ENCODE measurements around the gene MMAB.

MMAB gene

DNA sequence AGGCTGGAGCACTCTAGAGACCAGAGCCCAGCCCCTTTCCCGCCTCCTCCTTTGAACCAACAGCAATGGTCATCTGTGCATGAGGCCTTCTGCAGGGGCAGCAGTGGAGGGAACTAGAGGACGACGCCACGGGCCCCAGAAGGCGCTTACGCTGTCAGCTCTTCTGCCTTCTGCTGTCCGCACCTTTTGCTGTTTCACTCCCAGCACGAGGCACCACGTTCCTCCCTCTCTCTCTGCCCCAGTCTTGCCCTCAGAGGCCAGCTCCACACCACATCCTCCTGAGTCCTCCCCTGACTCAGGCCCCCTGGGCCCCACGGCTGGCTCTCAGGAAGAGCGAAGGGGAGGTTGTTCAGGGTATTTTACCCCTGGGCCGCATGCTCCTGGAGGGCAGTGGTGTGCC, 15.5 kb downstream of the MMAB start:
- DNase-seq = no peak

DNA sequence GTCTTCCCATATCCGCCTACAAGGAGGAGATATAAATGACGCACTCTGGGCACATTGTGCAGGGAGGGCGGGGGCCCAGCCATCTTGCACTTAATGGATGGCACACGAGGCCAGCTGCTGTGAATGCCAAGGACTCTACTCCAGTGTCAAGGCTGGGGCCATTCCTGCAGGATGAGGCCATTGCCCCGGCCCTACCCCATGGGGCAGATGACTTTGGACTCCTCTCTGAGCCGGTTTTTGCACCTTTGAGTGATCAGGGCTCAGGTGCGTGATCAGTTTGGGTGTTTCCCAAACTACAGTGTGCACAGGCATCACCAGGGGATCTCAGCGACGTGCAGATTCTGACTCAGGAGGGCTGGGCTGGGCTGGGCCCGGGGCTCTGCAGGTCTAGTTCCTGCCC, 16.1 kb downstream of the MMAB start:
- DNase-seq = no peak

DNA sequence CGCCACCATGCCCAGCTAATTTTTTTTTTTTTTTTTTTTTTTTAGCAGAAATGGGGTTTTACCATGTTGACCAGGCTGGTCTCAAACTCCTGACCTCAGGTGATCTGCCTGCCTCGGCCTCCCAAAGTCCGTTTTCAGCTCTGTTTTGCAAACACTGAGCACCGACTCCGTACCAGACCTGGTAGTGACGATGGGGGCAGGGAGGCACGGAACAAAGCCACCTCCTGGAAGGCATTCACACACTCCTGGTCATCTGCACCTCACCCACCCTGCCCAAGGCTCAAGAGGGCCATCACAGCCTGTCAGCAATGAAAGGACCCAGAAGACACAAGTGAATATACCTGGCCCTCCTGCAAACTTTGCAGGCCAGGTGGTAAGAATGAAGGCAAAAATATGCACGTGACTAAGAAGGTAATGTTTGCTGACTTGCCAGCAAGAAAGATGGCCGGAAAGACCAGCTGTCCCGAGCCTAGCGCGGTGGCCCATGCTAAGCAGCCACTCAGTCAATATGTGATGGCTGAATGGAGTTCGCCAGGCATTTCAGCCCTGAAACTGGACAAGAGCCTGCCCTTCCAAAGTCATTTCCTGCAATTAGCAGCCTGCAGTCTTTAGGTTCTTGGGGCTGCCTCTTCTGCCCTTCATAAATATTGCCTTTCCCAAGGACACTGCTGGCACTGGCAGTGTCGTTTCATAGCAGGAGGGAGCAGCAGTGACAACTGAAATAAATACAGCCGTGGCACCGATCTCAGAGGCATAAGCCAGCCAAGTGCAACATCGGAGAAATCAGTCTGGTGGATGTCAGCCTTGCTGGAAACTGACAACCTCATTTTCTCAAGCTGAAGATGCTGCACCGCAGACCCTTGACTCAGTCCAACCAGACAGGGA, 17.6 kb downstream of the MMAB start:
- DNase-seq = peak; percentile 56

DNA sequence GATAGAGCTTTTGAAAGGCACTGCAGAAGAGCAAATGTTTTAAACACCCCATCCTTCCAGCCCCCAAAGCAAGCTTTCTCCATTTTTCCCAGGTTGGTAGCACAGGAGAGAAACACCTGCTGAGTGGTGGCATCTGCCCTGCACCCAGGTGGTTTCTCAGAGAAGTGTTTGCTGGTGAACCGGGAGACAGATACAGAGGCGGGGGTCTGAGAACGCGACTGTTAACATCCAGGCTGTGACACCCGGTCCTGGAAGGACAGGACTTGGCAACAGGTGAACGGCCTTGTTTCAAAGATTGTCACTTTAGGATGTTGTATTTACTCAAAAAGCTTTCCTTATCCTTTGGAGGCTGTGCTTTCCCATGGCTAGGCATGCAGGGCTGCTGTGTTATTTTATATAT, 18.5 kb downstream of the MMAB start:
- no peak for DNase-seq

DNA sequence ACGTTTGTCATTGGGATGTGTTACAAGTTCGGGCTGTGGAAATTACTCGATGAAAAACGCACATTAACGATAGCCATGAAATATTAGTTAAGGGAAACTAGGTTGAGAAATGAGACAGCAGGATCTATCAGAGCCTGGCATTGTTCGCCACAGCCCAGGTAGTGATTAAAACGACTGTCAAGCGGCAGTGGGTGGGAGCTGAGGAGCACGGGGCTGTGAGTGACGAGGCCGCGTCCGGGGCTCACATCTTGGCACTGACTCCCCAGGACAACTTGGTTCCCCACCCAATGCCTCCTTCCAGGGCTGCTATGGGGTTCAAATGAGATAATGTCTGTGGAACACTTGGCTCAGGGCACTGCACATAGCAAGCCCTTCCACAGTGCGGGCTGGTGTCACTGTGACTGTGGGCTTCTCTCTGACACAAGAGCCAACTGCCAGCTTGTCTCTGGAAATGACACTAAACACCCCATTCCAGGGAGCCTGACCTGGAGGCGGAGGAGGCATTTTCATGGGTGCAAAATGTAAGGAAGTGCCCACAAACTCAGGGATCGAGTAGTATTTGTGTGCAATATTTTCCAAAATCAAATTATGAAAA, 19.3 kb downstream of the MMAB start:
- no peak for DNase-seq

DNA sequence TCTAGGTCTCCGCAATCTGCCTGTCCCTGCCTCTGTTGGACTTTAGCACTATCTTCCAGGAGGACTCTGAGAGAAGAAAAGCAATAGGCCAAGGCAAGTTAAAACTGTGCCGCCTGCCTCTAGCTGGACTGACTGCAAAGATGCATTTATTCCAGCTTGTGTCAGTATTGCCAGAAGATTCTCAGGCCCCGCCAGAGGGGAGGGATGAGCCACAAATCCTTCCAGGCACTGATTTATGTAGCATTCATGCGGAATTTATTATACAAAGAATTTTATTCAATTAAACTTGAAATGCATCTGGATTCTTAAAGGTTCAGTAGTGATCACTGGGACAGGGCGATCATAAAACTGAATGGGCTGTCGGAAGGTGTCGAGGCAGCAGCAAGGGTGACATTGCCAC, 19.8 kb downstream of the MMAB start:
- DNase-seq = no peak

DNA sequence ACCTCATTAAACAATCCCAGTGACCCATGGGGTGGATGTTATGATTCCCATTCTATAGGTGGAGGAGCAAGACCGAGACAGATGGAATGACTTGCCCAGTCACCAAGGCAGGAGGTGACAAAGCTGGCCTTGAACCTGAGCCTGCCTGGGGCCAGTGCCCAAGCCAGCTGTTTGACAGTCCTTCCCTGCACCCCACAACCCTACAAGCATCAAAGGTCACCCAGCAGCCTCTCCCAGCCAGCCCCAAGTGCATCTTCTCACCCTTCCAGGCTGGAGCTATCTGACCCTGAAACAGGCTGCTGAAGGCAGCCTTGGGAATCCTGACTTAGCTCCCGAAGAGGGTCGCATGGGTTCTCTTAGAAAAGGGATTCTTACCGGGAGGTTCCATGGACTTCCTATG, 20.3 kb downstream of the MMAB start:
- DNase-seq = no peak

DNA sequence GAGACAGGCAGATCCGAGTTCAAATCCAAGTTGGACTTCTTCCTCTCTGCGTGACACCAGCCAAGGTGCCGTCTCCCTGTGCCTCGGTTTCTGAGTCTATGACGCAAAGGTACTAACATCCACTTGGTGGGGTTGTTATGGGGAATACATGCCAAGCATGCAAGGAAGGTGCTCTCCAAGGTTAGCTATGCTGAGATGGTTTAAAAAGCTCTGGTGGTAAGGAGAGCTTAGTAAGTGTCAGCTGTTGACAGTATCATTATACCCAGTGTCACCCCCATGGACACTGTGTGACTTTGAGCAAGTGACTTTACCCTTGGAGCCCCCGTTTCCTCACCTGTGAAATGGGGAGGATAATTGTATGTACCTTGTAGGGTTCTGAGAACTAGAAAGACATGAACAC, 22.2 kb downstream of the MMAB start:
- DNase-seq = no peak

DNA sequence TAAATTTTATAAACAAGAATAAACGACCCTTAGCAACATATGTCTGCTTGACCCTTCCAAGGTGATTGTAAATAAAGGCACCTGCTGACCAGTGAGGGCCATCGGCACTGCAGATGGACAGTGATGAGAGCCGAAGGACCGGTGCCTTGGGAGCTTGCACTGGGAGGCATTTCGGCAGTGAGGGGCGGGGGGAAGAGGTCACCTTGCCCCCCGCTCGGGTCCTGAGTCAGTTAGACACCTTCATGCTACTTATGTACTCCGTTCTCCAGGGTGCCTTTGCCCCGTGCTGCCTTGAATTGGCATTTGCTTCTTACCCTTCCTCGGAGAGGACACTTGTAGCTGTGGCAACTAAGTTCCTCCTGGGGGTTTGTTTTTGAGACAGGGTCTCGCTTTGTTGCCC, 23.0 kb downstream of the MMAB start:
- no peak for DNase-seq

DNA sequence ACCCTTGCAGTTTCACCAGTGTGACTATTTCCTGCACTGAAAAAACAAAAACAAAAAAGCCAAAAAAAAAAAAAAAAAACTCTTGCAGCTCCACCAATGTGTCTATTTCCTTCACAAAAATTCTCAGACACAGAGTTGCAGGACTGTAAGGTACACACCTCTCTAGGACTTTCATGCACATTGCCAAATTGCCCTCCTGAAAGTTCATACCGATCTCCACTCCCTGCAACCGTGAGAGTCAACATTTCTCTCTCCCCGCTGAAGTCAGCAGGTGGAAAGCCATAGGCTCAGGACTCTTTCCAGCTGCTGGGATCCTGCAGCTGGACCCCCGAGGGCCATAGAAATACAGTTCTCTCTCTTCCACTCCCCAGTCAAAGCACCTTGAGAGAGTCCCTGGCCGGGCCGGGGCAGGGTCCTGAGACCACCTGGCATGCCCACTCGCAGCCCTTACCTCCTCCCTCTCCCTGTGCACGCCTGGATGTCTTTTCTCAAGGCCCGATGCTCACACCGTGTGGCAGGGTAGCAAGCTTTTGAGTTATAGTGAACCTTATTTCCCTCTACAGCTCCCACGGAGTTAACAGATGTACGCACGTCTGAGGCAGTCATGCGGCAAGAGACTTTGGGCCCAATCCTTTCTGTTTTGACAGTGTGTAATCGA, 23.6 kb downstream of the MMAB start:
- DNase-seq = no peak

DNA sequence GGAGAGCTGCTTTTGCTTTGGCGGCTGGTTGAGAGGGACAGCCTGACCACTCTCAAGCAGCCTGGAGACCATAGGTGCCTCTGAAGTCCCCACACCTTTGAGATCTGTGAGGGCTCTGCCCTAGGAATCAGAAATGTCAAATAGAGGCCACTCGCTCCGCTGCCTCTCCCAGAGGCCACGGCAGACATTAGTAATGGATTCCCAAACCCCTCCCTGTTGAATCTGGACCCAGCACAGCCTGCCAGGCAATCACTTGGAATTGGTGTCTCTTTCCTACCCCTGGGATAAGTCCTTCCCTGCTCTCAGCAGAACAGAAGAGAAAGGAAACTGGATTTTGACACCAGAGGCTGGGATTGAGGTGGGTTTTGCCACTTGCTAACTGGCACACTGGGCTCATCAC, 25.0 kb downstream of the MMAB start:
- no peak for DNase-seq

DNA sequence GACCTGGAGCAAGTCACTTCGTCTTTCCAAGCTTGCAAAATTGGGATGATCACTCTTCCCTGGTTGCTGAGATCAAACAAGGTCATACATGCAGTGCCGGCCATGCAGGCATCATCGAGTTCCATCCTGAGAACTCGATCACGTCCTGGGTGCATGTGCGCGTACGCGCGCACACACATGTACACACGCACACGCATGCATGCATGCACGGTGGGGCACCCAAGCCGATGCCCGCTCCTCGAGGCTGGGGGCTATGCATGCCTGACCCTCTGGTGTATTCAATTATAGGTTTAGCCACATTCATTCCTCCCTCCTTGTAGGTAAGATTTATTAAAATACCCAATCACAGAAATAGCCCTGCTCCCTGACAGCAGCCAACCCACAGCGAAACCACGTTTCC, 26.0 kb downstream of the MMAB start:
- DNase-seq = no peak

DNA sequence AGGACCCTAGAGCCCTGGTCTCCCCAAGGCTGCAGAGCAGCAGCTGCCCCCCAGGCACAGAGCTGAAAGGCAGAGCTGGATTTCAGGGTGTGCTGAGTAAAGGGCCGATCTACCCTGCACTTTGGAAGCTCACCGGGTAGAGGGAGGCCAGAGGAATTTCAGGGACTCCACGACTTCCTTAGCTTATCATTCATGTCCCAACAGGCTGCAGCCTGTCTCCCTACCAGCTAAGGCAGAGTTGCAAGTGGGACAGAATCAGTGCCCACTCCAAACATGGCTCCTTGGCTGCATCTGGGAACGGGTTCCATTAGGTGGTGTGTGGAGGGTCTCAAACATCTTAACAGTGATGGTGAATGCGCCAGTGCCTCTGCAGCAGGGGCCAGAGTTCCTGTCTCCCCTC, 27.5 kb downstream of the MMAB start:
- DNase-seq = no peak

DNA sequence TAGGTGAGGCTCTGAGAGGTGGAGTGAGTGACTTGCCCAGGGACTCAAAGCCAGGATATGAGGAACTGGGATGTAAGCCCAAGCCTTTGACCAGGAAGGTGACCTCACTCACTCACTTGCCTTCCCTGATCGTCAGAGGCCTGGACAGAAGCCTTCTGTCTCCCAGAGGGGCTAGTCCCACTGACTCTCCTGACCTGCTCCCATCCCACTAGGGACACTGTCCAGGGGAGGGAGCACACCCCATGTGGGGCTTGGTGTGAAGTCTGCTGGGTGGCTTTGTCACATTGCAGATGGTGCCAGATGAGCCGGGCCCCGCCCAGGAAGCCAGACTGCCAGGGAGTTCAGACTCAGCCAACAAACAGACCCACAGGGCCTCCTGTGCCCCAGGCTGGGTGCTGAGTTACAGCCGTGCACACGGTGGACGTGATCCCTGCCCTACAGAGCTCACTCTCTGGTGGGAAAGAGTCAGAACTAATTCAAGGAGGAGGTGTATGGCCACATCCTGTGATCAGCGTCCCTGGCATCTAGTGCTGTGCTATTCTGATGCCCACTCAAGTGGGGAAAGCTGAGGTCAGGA, 28.3 kb downstream of the MMAB start:
- DNase-seq = no peak

DNA sequence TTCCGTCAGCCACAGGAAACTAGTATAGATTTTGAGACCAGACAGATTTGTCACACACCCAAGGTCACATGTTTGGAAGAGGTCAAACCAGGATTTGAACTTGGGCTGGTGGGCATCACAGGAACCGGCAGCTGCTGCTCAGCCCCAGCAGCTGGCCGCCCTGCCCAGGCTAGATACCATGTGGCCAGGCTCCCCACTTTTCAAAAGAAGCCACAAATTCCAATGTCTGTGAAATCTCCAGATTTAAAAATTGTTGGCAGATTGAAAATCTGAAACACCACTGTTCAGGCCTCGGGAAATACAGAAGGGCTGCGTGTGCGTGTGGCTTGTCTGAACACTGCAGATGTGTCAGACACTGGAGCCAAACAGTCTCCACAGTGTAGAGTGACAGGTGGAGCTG, 30.4 kb downstream of the MMAB start:
- DNase-seq = no peak

DNA sequence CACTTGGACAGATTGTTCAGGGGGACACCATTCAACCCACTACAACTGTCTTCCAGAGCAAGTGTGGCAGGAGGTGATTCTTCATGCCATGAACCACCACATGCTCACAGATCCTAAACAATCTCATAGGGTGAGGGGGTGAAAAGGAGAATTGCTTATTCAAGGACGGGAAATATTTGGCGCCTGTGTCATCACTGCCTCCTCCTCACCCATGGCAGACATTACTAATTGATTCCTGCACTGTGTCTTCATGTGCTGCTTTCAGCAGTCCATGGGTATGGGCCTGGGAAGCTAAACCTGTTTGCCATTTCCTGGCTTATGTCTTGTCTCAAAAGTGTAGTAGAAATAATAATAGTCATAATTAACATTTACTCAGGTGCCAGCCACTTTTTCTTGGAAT, 31.3 kb downstream of the MMAB start:
- no peak for DNase-seq

DNA sequence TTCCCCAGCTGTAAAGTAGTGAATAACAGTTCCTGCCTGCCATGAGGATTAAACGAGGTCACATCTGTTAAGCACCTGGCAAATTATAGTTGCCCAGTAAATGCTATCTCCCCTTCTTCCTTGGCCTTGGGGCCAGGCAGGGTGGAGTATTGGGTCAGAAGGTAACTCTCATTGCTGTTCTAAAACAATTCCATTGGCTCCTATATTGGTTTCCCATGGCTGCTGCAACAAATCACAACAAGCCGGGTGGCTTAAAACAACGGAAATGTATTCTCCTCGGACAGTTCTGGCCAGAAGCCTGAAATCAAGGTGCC, 31.9 kb downstream of the MMAB start:
- DNase-seq = no peak

DNA sequence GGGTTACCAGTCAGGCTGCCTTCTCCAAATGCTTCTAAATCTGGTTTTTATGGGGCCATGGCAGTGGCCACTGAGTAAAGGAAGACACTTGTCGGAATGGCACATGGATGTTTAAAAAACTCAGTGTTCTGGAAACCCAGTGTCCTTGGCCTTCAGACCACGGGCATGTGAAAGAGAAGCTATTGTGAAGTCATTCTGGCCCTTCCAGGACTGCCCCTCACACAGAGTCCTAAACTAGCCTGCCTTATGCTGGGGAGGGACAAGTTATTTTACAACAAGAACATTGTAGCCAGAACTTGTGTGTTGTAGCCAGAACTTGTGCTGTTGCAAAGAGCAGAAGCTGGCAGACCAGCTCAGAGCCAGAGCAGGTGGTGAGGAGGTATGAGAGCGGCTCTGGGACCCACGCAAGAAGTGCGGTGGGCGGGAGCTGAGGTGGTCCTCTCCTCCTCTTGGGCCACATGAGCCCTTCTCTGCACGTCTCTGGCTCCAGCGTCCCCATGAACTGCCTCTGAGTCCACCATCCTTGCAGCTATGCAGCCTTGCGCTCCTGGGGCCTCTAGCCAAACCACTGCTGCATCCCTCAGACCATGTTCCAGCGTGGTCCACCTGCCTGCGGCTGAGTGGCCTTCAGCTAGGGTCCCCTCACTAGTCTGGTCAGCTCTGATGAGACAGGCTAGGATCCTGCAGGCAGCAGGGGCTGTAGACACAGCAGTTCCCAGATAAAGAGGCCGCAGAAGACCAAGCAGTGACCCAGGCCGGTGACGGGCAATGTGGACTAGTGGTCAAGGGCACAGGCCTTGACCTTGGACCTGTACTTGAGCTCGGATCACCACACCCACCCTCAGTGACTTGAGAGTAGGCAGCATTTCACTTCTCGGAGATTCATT, 32.5 kb downstream of the MMAB start:
- no peak for DNase-seq

DNA sequence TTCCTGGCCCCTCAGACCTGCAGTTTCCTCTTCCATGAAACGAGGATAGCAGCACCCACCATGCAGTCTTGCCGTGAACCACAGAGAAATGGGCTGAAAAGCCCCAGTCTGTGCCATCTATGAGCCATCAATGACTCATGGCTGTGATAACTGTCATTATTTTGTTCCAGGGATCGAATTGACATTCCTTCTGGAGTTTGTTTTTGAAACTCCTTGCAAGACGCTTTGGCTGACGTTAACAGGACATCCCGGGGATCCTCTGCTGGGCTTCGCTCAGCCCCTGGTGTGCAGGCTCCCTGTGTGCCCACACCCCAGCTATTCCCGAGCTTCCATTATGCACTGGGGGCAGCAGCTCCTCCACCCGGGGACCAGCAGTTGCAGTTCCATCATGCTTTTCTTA, 33.8 kb downstream of the MMAB start:
- no peak for DNase-seq

DNA sequence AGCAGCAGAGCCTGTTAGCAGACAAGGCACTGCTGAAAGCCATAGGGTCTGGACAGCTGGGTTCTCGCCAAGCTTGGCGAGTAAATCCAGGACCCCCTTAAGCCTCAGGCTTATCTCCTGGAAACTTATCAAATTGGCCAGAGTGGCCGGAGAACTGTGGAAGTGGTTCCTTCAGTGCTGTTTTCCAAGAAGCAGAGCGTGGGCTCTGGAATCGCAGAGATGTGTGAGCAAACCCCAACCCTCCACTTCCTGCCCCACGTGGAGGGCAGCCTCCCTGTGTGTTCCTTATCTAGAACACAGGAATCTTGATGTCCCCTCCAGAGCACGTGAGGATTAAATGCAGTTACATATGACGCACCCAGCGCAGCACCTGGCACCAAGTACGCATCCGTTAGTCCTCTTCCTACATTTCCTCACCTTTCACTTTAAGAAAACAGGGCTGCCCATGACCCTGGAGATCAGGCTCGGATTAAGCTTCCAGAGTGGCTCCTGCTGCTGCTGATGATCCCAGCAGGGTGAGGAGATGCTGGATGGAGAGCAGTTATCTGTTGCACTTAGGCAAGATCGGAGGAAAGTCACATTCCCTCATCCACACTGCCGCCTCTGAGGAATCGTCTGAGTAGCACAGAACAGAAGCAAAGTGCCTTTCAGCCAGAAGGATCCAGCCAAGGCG, 35.0 kb downstream of the MMAB start:
- no peak for DNase-seq

DNA sequence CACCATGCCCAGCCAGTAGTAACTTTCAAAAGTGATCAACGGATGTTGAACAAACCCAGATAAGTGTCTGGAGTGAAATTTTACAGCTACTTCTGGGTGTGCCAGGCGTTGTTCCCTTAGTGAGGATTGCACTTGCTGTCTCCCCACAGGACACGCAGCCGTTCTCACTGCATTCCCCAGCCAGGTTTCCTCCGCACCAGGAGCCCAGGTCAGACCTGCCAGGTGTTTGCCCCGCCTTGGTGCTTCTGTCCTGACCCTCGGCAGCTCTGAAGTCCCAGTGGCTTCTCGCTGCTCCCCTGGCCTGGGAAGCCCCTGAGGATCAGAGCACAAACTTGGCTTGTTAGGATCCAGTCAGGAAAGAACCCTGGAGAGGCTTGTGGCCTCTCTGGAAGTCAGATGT, 36.2 kb downstream of the MMAB start:
- DNase-seq = no peak

DNA sequence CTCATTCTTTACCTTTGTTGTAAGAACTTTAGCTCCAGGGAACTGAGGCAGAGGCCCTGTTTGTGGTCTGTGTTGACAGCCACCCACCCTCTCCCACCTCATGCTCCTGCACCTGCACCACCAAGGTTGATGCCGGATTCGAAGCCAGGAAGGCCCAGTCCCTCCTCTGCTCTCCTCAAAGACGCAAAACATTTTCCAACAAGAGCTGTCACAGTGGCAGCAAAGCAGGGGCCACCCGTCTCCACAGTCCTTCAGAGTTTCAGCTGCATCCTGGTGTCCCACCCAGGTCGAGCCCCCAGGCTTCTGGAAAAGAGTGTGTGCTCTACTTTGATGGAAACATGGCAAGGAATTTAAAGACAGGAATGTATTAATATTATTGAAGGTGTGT, 37.4 kb downstream of the MMAB start:
- DNase-seq = no peak

Data from NCI-H2029 (cell line).